ENCODE data around the gene SLC2A4RG. TPM values are rescaled to one million over a fixed set of nuclear protein-coding genes. Genes with fewer than 3 reads are reported as not detected.

SLC2A4RG gene
- total and polyA plus RNA-seq, 2 of the 13 experiments (the other 11 are each of a cell fraction or from before 2014, with no cell fraction given), result 91.4 to 95.9 TPM

DNA sequence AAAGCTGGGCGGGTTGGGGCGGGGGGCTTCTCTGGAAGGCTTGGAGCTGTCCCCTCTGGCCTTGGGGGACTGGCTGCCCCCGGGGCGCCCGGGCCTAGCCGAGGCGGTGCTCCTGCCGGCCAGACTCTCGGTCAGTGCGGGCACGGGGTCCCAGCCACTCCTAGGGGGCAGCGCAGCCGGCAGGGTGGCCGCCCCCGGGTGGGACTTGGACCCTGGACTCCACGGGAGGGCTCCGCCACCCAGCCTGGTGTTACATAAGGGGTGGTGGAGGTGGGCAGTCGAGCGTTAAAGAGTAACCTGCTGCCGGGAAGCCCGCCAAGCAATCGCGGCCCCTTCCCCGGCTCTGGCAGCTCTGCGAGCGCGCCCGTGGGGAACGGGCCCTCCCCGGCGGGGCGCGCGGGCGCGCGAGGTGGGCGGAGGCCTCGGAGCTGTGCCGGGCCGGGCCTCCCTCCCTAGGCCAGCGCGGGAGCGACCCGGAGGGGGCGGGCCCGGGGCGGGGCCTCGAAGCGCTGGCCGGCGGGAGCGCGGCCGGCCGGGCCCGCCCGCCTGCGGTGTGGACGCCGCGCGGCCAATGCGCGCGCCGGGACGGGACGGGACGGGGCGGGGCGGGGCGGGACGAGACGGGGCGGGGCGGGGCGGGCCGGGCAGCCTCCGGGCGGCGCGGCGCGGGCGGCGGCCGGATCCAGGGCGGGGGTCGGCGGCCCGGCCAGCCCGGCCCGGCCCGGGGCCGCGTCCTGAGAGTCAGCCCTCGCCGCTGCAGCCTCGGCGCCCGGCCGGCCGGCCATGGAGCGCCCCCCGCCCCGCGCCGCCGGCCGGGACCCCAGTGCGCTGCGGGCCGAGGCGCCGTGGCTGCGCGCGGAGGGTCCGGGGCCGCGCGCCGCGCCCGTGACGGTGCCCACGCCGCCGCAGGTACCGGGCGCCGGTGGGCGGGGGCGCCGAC, at the start of gene SLC2A4RG (continued):
- TF ChIP-seq, protein P1, sequence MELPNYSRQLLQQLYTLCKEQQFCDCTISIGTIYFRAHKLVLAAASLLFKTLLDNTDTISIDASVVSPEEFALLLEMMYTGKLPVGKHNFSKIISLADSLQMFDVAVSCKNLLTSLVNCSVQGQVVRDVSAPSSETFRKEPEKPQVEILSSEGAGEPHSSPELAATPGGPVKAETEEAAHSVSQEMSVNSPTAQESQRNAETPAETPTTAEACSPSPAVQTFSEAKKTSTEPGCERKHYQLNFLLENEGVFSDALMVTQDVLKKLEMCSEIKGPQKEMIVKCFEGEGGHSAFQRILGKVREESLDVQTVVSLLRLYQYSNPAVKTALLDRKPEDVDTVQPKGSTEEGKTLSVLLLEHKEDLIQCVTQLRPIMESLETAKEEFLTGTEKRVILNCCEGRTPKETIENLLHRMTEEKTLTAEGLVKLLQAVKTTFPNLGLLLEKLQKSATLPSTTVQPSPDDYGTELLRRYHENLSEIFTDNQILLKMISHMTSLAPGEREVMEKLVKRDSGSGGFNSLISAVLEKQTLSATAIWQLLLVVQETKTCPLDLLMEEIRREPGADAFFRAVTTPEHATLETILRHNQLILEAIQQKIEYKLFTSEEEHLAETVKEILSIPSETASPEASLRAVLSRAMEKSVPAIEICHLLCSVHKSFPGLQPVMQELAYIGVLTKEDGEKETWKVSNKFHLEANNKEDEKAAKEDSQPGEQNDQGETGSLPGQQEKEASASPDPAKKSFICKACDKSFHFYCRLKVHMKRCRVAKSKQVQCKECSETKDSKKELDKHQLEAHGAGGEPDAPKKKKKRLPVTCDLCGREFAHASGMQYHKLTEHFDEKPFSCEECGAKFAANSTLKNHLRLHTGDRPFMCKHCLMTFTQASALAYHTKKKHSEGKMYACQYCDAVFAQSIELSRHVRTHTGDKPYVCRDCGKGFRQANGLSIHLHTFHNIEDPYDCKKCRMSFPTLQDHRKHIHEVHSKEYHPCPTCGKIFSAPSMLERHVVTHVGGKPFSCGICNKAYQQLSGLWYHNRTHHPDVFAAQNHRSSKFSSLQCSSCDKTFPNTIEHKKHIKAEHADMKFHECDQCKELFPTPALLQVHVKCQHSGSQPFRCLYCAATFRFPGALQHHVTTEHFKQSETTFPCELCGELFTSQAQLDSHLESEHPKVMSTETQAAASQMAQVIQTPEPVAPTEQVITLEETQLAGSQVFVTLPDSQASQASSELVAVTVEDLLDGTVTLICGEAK (IDR thresholded peaks at IDR 0.05), result no peak
- TF ChIP-seq, protein P1 (CRISPR knock-in tag; IDR thresholded peaks at IDR 0.05), result peak; percentile 71; the same call in 1 of the 2 replicates
- no peak for TF ChIP-seq ZEB1 (IDR thresholded peaks at IDR 0.05; ENCODE audit: insufficient replicate concordance, low read depth)
- TF ChIP-seq ZSCAN30 (CRISPR knock-in tag; IDR thresholded peaks at IDR 0.05), result 0 out of 2 replicates have a peak, but pooled peaks have one; percentile 39
- TF ChIP-seq, protein P2, sequence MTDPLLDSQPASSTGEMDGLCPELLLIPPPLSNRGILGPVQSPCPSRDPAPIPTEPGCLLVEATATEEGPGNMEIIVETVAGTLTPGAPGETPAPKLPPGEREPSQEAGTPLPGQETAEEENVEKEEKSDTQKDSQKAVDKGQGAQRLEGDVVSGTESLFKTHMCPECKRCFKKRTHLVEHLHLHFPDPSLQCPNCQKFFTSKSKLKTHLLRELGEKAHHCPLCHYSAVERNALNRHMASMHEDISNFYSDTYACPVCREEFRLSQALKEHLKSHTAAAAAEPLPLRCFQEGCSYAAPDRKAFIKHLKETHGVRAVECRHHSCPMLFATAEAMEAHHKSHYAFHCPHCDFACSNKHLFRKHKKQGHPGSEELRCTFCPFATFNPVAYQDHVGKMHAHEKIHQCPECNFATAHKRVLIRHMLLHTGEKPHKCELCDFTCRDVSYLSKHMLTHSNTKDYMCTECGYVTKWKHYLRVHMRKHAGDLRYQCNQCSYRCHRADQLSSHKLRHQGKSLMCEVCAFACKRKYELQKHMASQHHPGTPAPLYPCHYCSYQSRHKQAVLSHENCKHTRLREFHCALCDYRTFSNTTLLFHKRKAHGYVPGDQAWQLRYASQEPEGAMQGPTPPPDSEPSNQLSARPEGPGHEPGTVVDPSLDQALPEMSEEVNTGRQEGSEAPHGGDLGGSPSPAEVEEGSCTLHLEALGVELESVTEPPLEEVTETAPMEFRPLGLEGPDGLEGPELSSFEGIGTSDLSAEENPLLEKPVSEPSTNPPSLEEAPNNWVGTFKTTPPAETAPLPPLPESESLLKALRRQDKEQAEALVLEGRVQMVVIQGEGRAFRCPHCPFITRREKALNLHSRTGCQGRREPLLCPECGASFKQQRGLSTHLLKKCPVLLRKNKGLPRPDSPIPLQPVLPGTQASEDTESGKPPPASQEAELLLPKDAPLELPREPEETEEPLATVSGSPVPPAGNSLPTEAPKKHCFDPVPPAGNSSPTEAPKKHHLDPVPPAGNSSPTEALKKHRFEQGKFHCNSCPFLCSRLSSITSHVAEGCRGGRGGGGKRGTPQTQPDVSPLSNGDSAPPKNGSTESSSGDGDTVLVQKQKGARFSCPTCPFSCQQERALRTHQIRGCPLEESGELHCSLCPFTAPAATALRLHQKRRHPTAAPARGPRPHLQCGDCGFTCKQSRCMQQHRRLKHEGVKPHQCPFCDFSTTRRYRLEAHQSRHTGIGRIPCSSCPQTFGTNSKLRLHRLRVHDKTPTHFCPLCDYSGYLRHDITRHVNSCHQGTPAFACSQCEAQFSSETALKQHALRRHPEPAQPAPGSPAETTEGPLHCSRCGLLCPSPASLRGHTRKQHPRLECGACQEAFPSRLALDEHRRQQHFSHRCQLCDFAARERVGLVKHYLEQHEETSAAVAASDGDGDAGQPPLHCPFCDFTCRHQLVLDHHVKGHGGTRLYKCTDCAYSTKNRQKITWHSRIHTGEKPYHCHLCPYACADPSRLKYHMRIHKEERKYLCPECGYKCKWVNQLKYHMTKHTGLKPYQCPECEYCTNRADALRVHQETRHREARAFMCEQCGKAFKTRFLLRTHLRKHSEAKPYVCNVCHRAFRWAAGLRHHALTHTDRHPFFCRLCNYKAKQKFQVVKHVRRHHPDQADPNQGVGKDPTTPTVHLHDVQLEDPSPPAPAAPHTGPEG (CRISPR knock-in tag; IDR thresholded peaks at IDR 0.05), result peak; percentile 79
- TF ChIP-seq SNAPC2 (CRISPR knock-in tag; IDR thresholded peaks at IDR 0.05), result no peak; the same call in 1 of the 2 replicates
- TF ChIP-seq ZNF558 (CRISPR knock-in tag; IDR thresholded peaks at IDR 0.05; ENCODE audit: borderline replicate concordance), result peak; percentile 55; the same call in 1 of the 2 replicates
- peak; percentile 91; the same call in 1 of the 2 replicates for TF ChIP-seq ZNF567 (CRISPR knock-in tag; IDR thresholded peaks at IDR 0.05; ENCODE audit: borderline replicate concordance)
- TF ChIP-seq HOXA9 (CRISPR knock-in tag; IDR thresholded peaks at IDR 0.05; ENCODE audit: borderline replicate concordance), result peak; percentile 48; the same call in 1 of the 2 replicates
- TF ChIP-seq ZNF292 (CRISPR knock-in tag; IDR thresholded peaks at IDR 0.05; ENCODE audit: borderline replicate concordance, low read depth), result no peak; the same call in 1 of the 2 replicates

Data from HepG2 (cell line).